ENCODE results near the gene MAN2B2.

The MAN2B2 gene

GRCh38 chr4:6577409-6577808 is 2.4 kb downstream of the MAN2B2 start:
- Histone ChIP-seq H3K27me3 (replicated peaks; ENCODE audit: insufficient read depth, low read length) (peaks cover 17% of the 10 kb centered on the region), H3K4me2 (ENCODE audit: low read depth, low read length) (no peak overlapping the region), H3K4me1 (ENCODE audit: low read length) (no peaks in the 10 kb centered on the region), H3K9ac (ENCODE audit: low read length) (no peak overlapping the region), H3K36me3 (replicated peaks; ENCODE audit: insufficient read depth, low read length) (no peaks in the 10 kb centered on the region), H3K27ac (ENCODE audit: low read length) (no peak overlapping the region), H4K20me1 (ENCODE audit: insufficient read depth, low read length) (no peaks in the 10 kb centered on the region), H3F3A (ENCODE audit: insufficient read depth, low read length) (no peaks in the 10 kb centered on the region), H2AFZ (ENCODE audit: low read length) (no peak overlapping the region), H3K4me3 (ENCODE audit: low read length) (no peak overlapping the region), H3K79me2 (ENCODE audit: low read length) (0 out of 2 replicates have a peak, but pooled peaks cover 3% of the 10 kb centered on the region), H3K9me3 (replicated peaks; ENCODE audit: insufficient read depth, low read length) (no peaks in the 10 kb centered on the region), H3K9me2 (replicated peaks; ENCODE audit: insufficient read depth, low read length) (no peaks in the 10 kb centered on the region)
- DNase-seq, result no peak
- no peak for TF ChIP-seq CTCF (IDR thresholded peaks at IDR 0.05; ENCODE audit: low read length)
- TF ChIP-seq EZH2 (optimal IDR thresholded peaks at IDR 0.05; ENCODE audit: low read depth, low read length), result no peak
- no peak for TF ChIP-seq EZH2phosphoT487 (IDR thresholded peaks at IDR 0.05; ENCODE audit: low read length)

GRCh38 chr4:6578221-6578620 is 3.2 kb downstream of the MAN2B2 start:
- no peak for DNase-seq
- Histone ChIP-seq H3F3A (ENCODE audit: insufficient read depth, low read length) (no peaks in the 10 kb centered on the region), H3K27me3 (replicated peaks; ENCODE audit: insufficient read depth, low read length) (peaks cover 9% of the 10 kb centered on the region), H3K4me3 (ENCODE audit: low read length) (no peak overlapping the region), H4K20me1 (ENCODE audit: insufficient read depth, low read length) (no peaks in the 10 kb centered on the region), H3K36me3 (replicated peaks; ENCODE audit: insufficient read depth, low read length) (no peaks in the 10 kb centered on the region), H3K27ac (ENCODE audit: low read length) (no peak overlapping the region), H3K9ac (ENCODE audit: low read length) (no peak overlapping the region), H3K9me3 (replicated peaks; ENCODE audit: insufficient read depth, low read length) (no peaks in the 10 kb centered on the region), H3K9me2 (replicated peaks; ENCODE audit: insufficient read depth, low read length) (no peaks in the 10 kb centered on the region), H3K79me2 (ENCODE audit: low read length) (0 out of 2 replicates have a peak, but pooled peaks cover 3% of the 10 kb centered on the region), H3K4me1 (ENCODE audit: low read length) (no peaks in the 10 kb centered on the region), H3K4me2 (ENCODE audit: low read depth, low read length) (no peak overlapping the region), H2AFZ (ENCODE audit: low read length) (no peak overlapping the region)
- TF ChIP-seq EZH2phosphoT487 (IDR thresholded peaks at IDR 0.05; ENCODE audit: low read length) (no peak), EZH2 (optimal IDR thresholded peaks at IDR 0.05; ENCODE audit: low read depth, low read length) (no peak), CTCF (IDR thresholded peaks at IDR 0.05; ENCODE audit: low read length) (no peak)

GRCh38 chr4:6580353-6580752 is 5.4 kb downstream of the MAN2B2 start:
- no peak overlapping the region for H3K27ac ChIP-seq (ENCODE audit: low read length)
- no peaks in the 10 kb centered on the region for H3F3A ChIP-seq (ENCODE audit: insufficient read depth, low read length)
- H4K20me1 ChIP-seq (ENCODE audit: insufficient read depth, low read length), result no peaks in the 10 kb centered on the region
- H3K36me3 ChIP-seq (replicated peaks; ENCODE audit: insufficient read depth, low read length), result no peaks in the 10 kb centered on the region
- H3K4me2 ChIP-seq (ENCODE audit: low read depth, low read length), result no peak overlapping the region
- no peaks in the 10 kb centered on the region for H3K9me2 ChIP-seq (replicated peaks; ENCODE audit: insufficient read depth, low read length)
- no peaks in the 10 kb centered on the region for H3K9me3 ChIP-seq (replicated peaks; ENCODE audit: insufficient read depth, low read length)
- H2AFZ ChIP-seq (ENCODE audit: low read length), result no peak overlapping the region
- H3K27me3 ChIP-seq (replicated peaks; ENCODE audit: insufficient read depth, low read length), result no peaks in the 10 kb centered on the region
- TF ChIP-seq EZH2phosphoT487 (IDR thresholded peaks at IDR 0.05; ENCODE audit: low read length) (no peak), CTCF (IDR thresholded peaks at IDR 0.05; ENCODE audit: low read length) (no peak), EZH2 (optimal IDR thresholded peaks at IDR 0.05; ENCODE audit: low read depth, low read length) (no peak)
- H3K4me3 ChIP-seq (ENCODE audit: low read length), result no peak overlapping the region
- 0 out of 2 replicates have a peak, but pooled peaks cover 3% of the 10 kb centered on the region for H3K79me2 ChIP-seq (ENCODE audit: low read length)
- no peak overlapping the region for H3K9ac ChIP-seq (ENCODE audit: low read length)
- no peak for DNase-seq
- no peaks in the 10 kb centered on the region for H3K4me1 ChIP-seq (ENCODE audit: low read length)

Data from MM.1S (cell line).